C4-2B (cell line): ENCODE data around the gene NKAP.

Experiments used
- H3K27ac ChIP-seq: fragments of 450-650 bp; 2 replicates; pipeline ENCODE4 v1.5.1; 2017
- ZFX ChIP-seq: fragments of 450-650 bp; IDR thresholded peaks from 2 replicates; pipeline ENCODE4 v1.6.1; 2017
- TF ChIP-seq, protein P1 (sequence below): fragments of 450-650 bp; conservative IDR thresholded peaks from 2 replicates; pipeline ENCODE4 v1.5.1; 2017; ENCODE audit warnings: mild to moderate bottlenecking

The NKAP gene

GRCh38 chrX:119943185-119943988 is at the start of gene NKAP:
Gene NKAP, minus strand, starts transcription at chrX:119943751. Its CDS starts 146 bp downstream, at chrX:119943605.
- TF ChIP-seq ZFX, result peak; percentile 66
- TF ChIP-seq, protein P1, sequence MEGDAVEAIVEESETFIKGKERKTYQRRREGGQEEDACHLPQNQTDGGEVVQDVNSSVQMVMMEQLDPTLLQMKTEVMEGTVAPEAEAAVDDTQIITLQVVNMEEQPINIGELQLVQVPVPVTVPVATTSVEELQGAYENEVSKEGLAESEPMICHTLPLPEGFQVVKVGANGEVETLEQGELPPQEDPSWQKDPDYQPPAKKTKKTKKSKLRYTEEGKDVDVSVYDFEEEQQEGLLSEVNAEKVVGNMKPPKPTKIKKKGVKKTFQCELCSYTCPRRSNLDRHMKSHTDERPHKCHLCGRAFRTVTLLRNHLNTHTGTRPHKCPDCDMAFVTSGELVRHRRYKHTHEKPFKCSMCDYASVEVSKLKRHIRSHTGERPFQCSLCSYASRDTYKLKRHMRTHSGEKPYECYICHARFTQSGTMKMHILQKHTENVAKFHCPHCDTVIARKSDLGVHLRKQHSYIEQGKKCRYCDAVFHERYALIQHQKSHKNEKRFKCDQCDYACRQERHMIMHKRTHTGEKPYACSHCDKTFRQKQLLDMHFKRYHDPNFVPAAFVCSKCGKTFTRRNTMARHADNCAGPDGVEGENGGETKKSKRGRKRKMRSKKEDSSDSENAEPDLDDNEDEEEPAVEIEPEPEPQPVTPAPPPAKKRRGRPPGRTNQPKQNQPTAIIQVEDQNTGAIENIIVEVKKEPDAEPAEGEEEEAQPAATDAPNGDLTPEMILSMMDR, result no peak; the same call in 1 of the 2 replicates
- peak within 1 kb of the TSS; percentile 77 for H3K27ac ChIP-seq

GRCh38 chrX:119991005-119991787 is 47.6 kb upstream of the NKAP start:
- TF ChIP-seq, protein P1, result no peak
- TF ChIP-seq ZFX, result no peak
- H3K27ac ChIP-seq, result no peak overlapping the region

DNA sequence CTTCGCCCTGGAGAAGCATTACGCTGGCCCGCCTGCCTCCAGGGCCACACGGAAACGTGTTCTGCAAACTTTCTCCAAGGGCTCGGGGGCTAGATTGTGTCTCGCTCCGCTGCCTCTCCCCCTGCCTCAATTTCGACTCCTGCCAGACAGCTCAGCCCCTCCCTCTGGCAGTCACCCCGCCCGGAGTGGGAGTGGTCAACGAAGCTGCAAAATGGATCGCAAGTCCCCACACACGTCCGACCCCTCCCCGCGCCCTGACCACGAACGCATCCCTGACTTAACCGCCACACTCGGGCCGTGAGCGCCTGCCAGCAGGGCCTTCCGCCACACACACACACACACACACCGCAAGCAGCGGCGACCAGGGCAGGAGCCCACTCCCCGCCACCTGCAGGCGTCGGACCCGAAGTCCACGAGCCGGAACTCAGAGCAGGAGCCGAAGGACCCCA is 47.0 kb upstream of the NKAP start:
- no peak overlapping the region for H3K27ac ChIP-seq
- TF ChIP-seq ZFX, result no peak

GRCh38 chrX:119989905-119990555 is 46.5 kb upstream of the NKAP start:
- TF ChIP-seq, protein P1, result no peak
- no peak for TF ChIP-seq ZFX
- no peak overlapping the region for H3K27ac ChIP-seq

DNA sequence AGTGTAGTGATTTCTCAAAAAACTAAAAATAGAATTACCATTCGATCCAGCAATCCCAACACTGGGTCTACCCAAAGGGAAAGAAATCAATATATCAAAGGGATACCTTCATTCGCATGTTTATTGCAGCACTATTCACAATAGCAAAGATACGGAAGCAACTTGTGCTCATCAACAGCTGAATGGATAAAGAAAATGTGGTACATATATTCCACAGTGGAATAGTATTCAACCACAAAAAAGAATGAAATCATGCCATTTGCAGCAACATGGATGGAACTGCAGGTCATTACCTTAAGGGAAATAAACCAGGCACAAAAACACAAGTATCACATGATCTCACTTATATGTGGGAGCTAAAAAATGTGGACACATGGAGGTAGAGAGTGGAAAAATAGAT is 42.7 kb upstream of the NKAP start:
- no peak overlapping the region for H3K27ac ChIP-seq
- TF ChIP-seq ZFX, result no peak
- TF ChIP-seq, protein P1, result no peak

DNA sequence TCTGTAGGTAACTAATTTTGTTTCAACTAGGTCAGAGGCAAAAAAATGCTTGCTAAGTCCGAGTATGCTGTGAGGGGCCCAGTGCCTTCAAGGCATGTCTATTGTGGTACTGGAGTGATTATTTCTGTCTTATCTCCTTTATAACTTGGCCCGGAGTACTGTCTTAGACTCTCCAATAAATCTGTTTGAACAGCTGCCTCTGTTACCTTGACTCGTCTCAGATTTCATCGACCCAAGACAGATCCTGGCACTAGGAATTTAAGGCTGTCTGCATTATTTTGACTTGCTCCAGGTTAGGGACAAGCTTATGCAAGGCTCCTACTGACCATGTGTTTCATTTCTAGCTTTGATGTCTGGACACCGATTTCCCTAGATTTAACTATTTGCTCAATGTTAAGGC is 41.1 kb upstream of the NKAP start:
- TF ChIP-seq, protein P1, result no peak
- TF ChIP-seq ZFX, result no peak
- peak overlapping the region; percentile 82; the same call in 1 of the 2 replicates for H3K27ac ChIP-seq

- peak overlapping the region; percentile 82 for H3K27ac ChIP-seq
- TF ChIP-seq ZFX, result no peak
- TF ChIP-seq, protein P1, result no peak
Observed at GRCh38 chrX:119983494-119983893, 39.9 kb upstream of the NKAP start.
